Cortex of kidney (tissue), 1 donor: ENCODE results near the gene TRAF5.

Source experiments
- DNase-seq: peaks from one replicate; lab custom pipeline; 2025; lab: John Stamatoyannopoulos, UW

Gene TRAF5

DNA sequence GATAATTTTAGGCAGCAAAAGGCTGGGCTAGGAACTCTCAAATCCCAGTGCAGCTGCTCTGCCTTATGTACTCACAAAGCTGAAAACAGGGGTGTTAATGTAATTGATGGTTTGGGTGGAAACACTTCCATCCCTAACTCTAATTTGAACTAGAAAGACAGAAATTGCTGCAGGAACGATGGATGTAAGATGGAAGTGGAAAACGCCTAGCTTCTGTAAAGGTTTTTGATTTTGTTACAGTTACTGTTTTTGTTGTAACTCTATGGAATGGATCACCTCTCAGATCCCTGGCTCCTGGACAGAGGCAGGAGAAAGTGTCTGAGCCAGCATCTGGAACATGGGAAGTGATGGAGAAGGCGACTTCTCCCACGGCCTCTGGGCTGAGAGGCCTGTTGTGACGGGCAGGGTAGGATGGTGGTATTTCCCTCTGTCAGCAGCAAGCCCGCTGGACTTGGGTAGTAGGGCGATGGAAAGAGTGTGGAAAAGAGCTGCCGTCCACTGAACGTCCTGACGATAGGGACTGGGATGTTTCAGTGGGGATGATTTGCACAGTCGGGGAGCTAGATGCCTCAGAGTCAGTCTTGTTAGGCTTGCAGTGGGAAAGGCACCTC lies 1.6 kb downstream of the TRAF5 start:
- DNase-seq = no peak

DNA sequence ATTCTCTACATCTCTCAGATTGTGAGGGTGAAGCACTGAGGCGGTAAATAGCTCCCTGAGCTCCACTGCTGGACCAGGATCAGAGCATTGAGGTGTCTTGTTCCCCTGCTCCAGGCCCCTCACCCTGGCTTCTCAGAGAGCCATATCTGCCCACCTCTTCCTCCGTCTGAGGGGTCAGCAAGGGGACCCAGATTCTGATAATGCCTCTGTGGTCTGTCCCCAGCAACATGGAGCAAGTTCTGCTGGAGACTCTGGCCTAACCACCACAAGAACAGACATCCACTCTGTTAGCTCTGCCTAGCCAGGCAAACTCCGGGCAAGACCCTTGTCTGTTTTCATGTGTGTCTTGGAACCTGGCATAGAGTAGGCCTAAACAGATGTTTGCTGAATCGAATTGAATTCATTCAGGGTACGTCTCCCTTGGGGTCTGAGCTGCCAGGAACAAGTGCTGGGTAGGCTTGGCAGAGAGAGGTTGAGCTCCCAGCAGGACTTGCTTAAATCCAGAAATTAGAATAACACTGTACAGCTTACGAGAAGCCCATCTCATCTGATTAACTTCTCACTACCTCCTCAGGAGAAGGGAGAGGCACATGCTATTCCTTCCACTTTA lies 2.3 kb downstream of the TRAF5 start:
- no peak for DNase-seq

DNA sequence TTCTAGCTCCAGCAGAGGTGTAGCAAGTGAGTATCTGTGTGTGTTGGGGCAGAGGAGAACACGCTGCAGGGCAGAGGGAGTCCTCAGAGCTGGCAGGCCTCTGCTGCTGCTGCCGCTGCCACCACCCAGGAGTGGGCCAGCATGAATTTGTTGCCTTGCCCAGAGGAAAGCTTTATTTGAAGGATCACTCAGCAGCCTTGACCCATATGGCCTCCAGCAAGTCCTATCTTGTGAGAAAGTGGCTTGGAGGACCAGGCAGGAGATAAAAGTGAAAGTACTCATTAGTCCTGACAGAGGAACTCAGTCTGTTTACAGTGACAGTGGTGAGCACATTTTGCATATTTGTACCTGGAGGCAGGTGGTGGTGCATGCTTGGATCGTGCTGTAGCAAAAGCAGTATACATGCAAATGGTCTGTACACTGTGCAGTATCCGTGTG lies 3.1 kb downstream of the TRAF5 start:
- no peak for DNase-seq

DNA sequence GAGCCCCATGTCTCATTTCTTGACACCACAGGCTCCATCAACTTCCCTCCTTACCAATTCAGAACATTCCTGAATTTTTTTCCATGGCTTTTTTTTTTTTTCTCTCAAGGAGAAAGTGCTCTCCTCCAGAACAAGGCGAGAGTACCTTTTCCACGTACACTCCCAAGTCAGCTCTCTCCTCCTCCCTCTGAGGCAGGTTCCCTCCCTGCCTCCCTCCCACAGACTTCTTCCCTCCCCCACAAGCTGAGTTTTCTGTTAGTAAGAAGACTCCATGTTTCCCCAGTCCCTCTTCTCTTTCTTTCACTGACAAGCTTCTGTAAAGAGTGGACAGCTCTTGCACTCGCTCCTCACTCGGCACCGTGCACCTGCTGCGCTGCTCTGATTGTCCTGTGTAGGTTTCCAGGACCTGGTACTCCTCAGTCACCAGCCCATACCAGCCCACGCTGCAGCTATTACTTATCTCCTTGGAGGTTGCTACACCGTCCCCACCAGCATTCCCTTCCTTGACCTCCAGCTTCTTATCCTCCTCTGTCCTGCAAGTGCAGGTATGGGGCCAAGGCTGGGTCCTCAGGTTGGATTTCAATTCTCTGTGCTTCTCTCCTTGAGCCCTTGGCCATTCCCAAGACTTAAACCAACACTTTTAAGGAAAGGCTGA lies 3.8 kb downstream of the TRAF5 start:
- no peak for DNase-seq

DNA sequence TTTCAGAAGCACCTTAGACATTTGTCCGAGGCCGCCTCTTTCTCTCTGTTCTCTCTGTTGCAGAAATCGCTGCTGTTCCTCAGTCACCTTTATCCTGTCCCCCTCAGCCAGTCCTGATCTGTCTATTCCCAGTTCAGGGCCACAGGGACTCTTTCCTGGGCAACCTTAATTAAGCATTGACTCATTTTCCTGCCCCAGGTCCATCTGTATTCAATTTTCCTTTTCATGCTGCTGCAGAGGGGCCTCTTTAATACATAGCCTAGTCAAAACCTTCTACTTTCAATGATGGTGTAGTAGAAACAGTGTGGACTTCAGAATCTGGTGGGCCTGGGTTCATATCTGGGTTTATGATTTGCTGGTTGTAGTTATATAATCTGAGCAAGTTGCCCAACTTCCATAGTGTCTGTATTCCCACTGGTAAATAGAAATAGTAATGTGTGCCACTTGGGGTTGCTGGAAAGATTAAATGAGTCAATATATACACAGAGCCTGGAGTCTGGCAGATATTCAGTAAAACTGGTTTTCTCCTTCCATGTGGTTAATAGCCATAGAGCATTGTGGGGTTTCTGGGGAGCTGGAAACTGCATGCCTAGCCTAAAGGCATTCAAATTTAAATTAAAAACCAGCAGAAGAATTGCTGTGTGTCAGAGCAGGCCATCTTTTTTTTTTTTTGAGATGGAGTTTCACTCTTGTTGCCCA lies 4.5 kb downstream of the TRAF5 start:
- DNase-seq = no peak

DNA sequence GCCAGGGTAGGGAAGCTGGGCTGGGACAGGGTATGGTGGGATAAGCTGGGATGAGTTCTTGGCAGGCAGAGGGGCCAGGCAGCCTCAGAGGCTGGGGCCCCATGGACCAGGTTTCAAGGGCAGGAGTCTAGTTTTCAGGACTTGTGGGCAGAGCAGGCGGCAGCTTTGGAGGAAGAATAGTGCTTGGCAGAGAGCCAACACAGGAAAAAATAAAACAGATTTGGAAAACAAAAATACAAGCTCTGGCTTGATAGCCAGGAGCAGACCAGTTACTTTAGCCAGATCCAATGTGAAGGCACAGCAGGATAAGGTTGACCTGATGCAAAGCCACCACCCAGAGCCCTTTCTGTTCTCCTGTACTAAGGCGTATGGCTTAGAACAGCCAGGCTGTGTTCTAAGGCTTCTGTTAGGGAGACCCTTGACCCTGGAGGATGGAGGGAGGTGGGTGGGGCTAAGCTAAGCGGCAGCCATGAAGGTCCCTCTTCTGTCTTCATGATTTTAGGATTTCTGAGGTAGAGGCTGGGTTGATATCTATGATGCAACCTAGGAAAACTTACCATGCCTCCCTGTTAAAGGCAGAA lies 5.5 kb downstream of the TRAF5 start:
- DNase-seq = no peak

DNA sequence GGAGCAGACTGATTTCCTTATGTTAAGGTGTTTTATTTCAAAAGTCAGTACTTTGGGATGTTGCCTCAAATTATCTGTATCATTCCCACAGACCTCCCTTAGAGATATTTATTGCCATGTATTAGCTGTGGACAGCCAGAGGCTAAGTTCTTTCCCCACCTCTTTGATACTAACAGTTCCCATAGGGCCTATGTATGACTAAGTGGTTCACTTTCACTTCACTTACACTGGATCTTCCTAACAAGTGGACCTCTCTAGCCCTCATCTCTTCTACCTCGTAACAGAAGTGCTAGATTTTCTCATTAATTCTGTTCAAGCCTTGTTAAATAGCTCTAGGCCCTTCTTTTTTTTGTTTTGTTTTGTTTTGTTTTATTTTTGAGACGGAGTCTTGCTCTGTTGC lies 6.2 kb downstream of the TRAF5 start:
- no peak for DNase-seq

DNA sequence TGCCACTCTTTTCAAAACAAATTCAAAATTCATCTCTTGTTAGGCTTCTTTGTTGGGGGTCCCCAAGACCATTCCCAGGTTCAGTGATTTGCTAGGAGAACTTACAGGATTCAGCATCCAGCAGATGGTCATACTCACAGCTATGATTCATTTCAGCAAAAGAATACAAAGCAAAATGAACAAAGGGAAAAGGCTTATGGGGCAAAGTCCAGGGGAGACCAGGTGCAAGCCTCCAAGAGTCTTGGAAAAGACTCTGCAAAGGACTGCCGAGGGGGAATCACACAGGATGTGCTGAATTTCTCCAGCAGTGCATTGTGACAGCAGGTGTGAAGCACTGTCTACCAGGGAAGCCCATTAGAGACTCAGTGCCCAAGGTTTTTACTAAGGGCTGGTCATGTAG lies 7.3 kb downstream of the TRAF5 start:
- DNase-seq = no peak

DNA sequence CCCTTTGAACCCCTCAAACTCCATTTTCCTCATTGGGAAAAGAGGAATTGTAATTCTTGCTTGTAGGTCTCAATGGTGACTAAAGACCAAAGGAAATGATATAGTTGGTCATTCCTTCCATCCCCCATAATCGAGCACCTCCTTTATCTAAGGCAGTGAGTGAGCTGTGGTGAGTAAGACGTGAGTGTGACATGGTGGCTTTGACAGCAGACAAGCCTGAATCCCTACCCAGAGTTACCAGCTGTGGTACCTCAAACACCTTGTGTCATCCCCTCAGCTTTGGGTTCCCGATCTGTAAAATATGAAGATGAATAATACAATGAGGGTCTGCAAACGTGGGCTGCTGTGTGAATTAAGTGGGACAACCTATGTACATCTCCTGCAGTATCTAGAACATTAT lies 8.4 kb downstream of the TRAF5 start:
- no peak for DNase-seq

DNA sequence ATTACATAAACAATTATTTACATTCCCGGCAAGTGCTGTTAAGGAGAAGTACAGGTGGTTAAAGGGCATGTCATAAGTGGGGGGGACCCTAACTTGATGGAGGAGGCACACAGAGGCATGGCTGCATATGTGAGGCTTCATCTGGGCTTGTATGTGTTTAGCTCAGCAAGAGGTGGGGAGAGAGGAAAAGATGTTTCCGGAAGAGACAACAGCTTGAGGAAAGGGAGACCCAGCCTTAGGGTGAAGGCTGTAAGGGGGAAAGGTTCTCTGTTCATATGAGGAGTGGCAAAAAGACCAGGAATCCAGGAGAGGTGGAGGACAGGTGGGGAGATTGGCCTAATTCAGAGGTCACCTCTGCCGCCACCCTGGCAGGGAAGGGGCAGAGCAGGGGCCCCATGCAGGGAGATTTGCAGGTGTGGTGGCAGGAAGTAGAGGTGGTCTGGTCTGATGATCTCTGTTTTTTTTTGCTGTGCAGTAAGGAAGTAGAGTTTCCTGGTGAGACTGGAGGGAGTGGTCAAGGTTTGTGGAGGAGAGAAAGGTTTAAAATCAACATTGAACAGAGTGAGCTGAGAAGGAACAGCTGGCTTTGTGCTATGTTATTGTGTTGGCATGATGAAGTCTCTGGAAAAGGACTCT lies 9.0 kb downstream of the TRAF5 start:
- DNase-seq = no peak

DNA sequence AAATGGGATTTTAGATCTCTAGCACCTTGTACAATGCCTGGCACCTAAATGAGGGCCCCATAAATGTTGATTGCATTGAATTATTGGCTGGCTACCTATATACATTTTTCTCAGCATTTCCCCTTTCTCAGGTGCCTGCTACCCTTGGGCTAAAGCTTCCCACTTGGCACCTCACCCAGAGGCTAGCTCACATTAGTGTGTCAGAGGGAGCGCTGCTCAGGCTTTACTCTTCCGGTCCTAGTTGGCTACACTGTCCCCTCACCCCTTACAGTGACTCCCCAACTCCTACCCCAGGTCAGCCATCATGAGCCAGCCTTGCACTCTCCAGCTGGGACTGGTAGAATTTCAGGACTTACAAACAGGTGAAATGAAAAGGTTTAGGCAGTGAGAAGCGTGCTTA lies 9.5 kb downstream of the TRAF5 start:
- no peak for DNase-seq

DNA sequence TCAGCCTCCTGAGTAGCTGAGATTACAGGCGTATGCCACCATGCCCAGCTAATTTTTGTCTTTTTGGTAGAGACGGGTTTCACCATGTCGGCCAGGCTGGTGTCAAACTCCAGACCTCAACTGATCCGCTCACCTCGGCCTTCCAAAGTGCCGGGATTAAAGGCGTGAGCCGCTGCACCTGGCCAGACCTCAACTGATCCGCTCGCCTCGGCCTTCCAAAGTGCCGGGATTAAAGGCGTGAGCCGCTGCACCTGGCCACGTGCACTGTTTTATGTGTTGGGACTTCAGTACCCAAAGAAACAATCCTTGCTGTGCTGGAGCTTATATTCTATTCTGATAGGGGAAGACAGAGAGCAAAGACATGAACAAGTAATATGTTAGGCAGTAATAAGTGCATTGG lies 10.1 kb downstream of the TRAF5 start:
- DNase-seq = no peak

DNA sequence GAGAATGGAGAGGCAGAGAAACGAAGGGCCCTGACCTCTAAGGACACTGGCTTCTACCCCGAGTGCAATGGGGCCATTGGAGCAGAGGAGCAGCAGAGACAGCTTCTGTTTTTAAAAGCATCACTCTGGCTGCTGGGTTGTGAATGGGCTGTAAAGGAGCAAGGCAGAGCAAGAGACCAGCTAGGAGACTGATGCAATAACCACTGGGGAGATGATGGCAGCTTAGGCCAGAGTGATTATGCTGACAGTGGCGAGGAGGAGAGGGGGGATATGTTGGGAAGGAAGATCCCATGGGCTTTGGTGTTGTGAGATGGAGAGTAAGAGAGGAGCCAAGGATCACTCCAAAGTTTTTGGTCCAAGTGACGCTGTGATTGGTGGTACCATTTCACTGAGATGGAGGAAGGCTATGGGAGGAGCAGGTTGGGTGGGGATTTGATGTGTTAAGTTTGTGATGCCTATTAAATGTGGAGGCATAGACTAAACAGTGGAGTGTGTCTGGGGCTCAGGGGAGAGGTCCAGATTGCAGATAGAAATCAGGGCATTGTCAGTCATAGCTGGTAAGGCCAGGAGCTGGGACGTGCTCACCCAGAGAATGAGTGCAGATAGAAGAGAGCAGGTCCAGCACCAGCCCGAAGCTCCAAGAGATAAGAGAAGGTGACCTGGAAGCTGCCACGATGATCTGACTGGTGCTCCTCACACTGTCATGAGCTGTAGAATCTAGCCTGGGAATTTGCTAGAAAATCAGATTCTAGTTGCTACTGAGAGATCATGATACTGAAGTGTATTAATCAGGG lies 11.0 kb downstream of the TRAF5 start:
- no peak for DNase-seq

DNA sequence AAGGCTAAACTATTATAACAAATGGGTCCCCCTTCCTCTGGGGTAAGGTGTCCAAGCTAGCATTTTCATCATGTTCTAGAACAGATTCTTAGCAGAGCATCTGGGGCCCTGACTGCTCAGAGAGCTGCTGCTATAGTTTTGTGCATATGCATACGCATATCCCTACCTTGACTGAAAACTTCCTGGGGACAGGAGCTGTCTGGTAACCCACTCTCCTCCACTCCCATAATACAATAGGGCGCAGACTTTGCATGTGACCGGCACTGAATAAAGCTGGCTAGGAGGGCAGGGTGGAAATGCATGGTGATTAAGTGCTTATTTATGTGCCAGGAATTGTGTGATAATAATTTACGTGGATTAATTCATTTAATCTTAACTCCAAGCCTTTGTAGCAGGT lies 11.6 kb downstream of the TRAF5 start:
- DNase-seq = no peak

DNA sequence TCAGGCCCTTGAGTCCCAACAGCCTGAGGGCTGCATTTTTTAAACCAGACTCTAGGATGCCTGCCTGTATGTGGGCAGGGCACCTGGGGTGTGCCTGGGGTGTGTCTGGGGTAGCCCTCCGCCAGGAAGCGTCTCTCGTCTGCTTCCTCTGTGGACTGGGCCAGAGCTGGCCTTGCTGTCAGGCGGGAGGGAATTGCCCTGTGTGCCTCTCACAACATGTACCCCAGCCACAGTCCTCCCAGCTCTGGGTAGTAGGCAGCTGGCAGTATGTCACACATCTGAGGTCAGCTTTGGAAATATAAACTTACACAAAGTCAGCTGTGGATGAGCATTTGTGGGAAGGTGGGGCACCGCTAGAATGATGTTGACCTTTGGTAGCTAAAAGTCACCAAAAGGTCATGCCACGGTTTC lies 13.0 kb downstream of the TRAF5 start:
- DNase-seq = no peak

DNA sequence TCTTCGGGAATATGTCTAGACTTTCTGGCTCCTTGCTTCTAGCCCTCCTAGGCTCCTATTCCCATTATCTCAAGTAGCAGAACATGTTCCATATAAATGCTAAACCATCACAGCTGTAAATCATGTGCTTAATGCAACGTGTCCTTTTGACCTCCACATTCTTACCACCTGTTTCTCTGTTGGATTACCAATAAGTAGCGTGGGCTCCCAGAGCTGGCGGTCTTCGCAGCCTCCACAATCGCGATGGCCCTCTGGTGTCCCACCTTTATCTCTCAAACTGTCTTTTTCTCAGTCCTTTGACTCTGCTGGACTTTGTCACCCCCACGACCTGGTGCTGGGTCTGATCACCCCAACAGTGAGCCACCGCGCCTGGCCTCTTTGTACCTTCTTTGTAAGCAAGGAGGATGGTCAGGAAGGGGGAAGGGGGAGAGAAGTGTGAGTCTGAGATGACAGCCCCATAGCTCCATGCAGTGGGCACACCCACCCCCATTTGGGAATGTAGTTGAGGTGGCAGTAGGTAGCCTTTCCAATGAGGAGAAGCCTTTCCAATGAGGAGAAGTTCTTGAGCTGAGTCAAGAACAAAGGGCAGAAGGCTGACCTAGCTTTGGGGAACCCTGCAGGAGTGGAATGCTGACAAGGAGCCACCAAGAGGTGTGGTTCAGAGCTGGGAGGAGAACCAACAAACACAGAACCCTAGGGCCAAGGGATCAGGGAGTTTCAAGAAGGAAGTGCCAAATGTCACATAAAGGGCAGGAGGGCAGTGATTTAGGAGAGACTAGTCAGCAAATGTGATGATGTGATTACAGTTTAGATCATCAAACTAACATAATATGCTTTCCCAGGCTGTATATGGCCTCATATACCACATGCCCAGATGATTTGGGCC lies 14.2 kb downstream of the TRAF5 start:
- no peak for DNase-seq

DNA sequence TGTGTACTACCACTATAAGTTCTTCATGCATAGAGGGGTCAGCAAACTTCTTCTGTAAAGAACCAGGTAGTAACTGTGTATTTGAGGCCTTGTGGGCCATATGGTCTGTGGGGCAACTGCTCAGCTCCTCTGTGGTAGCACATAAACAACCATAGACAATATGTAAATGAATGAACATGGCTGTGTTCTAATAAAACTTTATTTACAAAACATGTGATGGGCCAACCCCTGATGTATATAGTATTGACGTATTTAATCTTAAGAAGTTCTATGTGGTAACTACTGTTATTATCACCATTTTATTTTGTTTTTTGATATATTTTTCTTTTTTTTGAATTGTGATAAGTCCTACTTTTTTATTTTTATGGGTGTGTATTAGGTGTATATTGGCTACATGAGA lies 15.4 kb downstream of the TRAF5 start:
- DNase-seq = no peak

DNA sequence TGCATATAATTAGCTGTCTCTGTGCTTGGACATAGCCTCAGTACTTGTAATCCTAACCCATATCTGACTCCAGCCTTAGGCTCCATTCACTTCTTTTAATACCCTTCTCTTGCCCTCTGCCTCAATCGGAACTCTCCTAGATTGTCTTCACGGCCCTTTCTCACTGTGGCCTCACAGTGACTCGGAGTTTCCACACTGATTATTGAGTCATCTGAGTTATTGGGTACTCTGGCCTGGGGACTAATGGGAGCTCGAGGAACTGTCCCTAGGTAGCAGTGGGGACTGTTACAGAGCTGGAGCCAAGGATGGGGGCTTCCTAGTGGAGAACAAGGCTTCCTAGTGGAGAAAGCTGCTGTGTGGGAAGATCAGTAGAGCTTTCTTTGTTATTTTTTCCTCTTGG lies 17.0 kb downstream of the TRAF5 start:
- no peak for DNase-seq

DNA sequence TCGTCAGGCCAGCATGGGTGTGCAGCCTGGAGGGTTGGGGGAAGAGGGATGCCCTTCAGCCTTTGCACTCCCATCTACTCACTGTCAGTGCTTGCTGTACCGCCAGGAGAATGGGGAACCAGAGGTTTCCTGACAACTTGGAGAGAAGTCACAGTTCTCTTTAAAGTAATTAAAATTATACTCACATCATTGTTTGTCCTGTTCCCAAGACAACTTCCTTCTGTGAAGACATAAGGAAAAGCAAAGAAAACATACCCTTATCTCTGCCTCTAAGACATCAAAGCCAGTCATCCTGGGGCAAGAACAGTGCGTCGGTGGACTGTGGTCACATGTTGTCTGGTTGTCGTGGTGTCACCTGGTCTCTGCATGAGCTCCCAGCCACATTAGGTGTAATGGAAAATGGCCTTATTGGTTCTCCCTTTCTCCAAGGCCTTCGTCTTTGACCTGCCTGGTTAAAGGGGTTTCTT lies 17.6 kb downstream of the TRAF5 start:
- DNase-seq = no peak

DNA sequence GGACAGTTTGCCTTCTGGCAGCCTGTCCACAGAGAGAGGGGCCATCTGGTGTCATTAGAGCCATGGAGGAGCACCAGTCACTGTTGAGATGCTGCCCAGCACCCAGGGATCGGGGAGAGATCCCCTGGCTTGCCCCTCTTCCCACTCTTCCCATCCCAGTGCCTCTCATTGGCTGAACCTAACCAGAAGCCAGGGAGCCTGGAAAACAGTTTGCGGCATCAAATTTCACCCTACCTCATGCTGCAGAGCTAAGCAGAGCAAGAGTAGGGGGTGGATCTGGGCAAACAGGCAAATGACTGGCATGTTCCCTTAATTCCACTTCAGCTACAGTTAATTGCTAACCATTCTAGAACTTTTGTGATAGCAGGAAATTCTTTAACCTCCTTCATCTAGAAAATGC lies 19.1 kb downstream of the TRAF5 start:
- no peak for DNase-seq
